NCI-H748 (cell line): ENCODE results near the gene KLHL26.
A peak's percentile ranks its signal among the peaks of the same experiment; 100 is the strongest.

Experiments used
- DNase-seq: peaks from one replicate; lab custom pipeline; 2025; ENCODE audit not compliant: unreplicated experiment; lab: John Stamatoyannopoulos, UW

KLHL26 gene

GRCh38 chr19:18613589-18614234, 23.1 kb upstream of the KLHL26 start:
- DNase-seq, result no peak

- DNase-seq, result no peak
Measured at GRCh38 chr19:18616023-18616422, 20.8 kb upstream of the KLHL26 start.

GRCh38 chr19:18617562-18617961, 19.3 kb upstream of the KLHL26 start:
- no peak for DNase-seq

GRCh38 chr19:18618236-18618635, 18.6 kb upstream of the KLHL26 start:
- no peak for DNase-seq

- no peak for DNase-seq
Measured at GRCh38 chr19:18620311-18620710, 16.5 kb upstream of the KLHL26 start.

- peak; percentile 12 for DNase-seq
Measured at GRCh38 chr19:18620902-18621301, 15.9 kb upstream of the KLHL26 start.

- DNase-seq, result peak; percentile 11
Measured at GRCh38 chr19:18626906-18627305, 9.9 kb upstream of the KLHL26 start.

GRCh38 chr19:18629166-18630088, 7.4 kb upstream of the KLHL26 start:
- peak; percentile 58 for DNase-seq

- peak; percentile 27 for DNase-seq
Measured at GRCh38 chr19:18633321-18633720, 3.5 kb upstream of the KLHL26 start.

GRCh38 chr19:18634612-18635297, 2.1 kb upstream of the KLHL26 start:
- DNase-seq, result peak; percentile 9

GRCh38 chr19:18635831-18636182, 1.0 kb upstream of the KLHL26 start:
- no peak for DNase-seq

GRCh38 chr19:18636183-18636968, 452 bp upstream of the KLHL26 start:
- peak; percentile 92 for DNase-seq

- DNase-seq, result peak; percentile 37
Measured at GRCh38 chr19:18637673-18638630, 1.1 kb downstream of the KLHL26 start.

- DNase-seq, result no peak
Measured at GRCh38 chr19:18639706-18640243, 2.9 kb downstream of the KLHL26 start.

- no peak for DNase-seq
Measured at GRCh38 chr19:18644196-18645034, 7.6 kb downstream of the KLHL26 start.

- DNase-seq, result no peak
Measured at GRCh38 chr19:18645035-18645511, 8.2 kb downstream of the KLHL26 start.

- peak; percentile 10 for DNase-seq
Measured at GRCh38 chr19:18646535-18647370, 9.9 kb downstream of the KLHL26 start.

GRCh38 chr19:18647371-18647767, 10.5 kb downstream of the KLHL26 start:
- no peak for DNase-seq
